Breast epithelium (tissue), 3 donors: ENCODE measurements around the gene STK40.

ENCODE experiments used
- POLR2AphosphoS5 ChIP-seq, 3 donors: sonication (generic); formaldehyde crosslinking; IDR thresholded peaks; one replicate each; pipeline ENCODE4 v1.6.1; 2017; ENCODE audit warnings: antibody characterized with exemption in 3 of 3
- TF ChIP-seq, protein P1 (sequence below), 3 donors: fragments of 450-650 bp; IDR thresholded peaks; one replicate each; pipeline ENCODE4 v1.5.1; 2016 to 2017; ENCODE audit warnings: antibody characterized with exemption in 3 of 3, mild to moderate bottlenecking in 3 of 3, moderate library complexity in 3 of 3

DNA sequence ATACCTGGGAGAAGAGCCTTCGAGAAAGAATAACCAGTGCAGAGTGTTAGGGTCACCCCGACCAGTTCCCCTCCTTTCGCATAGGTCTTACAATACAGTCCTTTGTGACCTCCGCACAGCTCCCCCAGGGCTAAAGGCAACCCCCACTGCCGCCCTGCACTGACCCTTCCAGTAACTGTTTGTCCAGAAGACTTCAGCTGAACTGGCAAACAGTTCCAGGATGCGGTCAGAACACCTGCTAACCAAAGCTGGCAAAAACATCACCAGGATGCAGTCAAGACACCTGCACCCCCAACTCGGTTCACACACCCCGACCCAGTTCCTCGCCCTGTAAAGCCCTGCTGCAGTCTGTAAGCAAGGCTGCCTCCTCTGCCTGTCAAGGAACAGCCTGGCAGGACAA is 55.9 kb downstream of the STK40 start:
- TF ChIP-seq POLR2AphosphoS5 (IDR thresholded peaks at IDR 0.05) = no peak
- TF ChIP-seq, protein P1, sequence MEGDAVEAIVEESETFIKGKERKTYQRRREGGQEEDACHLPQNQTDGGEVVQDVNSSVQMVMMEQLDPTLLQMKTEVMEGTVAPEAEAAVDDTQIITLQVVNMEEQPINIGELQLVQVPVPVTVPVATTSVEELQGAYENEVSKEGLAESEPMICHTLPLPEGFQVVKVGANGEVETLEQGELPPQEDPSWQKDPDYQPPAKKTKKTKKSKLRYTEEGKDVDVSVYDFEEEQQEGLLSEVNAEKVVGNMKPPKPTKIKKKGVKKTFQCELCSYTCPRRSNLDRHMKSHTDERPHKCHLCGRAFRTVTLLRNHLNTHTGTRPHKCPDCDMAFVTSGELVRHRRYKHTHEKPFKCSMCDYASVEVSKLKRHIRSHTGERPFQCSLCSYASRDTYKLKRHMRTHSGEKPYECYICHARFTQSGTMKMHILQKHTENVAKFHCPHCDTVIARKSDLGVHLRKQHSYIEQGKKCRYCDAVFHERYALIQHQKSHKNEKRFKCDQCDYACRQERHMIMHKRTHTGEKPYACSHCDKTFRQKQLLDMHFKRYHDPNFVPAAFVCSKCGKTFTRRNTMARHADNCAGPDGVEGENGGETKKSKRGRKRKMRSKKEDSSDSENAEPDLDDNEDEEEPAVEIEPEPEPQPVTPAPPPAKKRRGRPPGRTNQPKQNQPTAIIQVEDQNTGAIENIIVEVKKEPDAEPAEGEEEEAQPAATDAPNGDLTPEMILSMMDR (IDR thresholded peaks at IDR 0.05) = no peak
